PFSK-1 (cell line): ENCODE data around the gene VSIG10.

ENCODE experiments used
- FOXP2 ChIP-seq: optimal IDR thresholded peaks from 2 replicates; pipeline ENCODE3; 2011; ENCODE audit warnings: borderline replicate concordance, control low read depth, inconsistent platforms; ENCODE audit not compliant: insufficient read depth; ENCODE audit errors: extremely low read length, extremely low read depth
- POLR2AphosphoS5 ChIP-seq: IDR thresholded peaks from 2 replicates; pipeline ENCODE4 v1.6.1; 2012; ENCODE audit warnings: low read depth, mild to moderate bottlenecking, control low read depth, low read length, moderate library complexity
- REST ChIP-seq, 2 experiments: IDR thresholded peaks; 2 replicates each; pipeline versions ENCODE4 v1.6.1 to v1.8.0; 2011 to 2012; ENCODE audit warnings: low read depth in 2 of 2, low read length in 2 of 2, control low read depth in 1 of 2, inconsistent platforms in 1 of 2, mild to moderate bottlenecking in 1 of 2, moderate library complexity in 1 of 2; ENCODE audit not compliant: insufficient read depth in 1 of 2
- SIN3A ChIP-seq: IDR thresholded peaks from 2 replicates; pipeline ENCODE4 v1.6.1; 2012; ENCODE audit warnings: mild to moderate bottlenecking, low read length, moderate library complexity, borderline replicate concordance; ENCODE audit not compliant: insufficient read depth
- TAF1 ChIP-seq: IDR thresholded peaks from 2 replicates; pipeline ENCODE4 v1.6.1; 2012; ENCODE audit warnings: low read length, control low read depth, borderline replicate concordance; ENCODE audit not compliant: insufficient read depth

VSIG10 gene

DNA sequence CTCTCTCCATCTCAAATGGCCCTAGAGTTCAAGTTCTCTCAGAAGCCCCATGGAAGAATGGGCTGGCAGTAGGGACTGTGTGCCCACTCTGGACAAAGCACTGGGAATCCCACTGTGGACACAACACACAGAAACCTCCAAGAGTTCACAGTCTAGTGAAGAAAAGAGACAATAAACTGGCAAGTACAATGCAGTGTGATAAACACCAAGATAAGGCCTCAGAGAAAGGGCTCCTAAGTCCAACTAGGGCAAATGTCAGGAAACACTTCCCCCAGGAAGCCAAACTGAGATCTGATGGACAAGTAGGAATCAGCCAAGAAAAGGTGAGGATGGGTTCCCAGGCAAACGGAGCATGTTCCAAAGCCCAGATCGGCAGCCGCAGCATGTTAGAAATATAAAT, 5.4 kb downstream of the VSIG10 start:
- TF ChIP-seq FOXP2: no peak
- TF ChIP-seq REST (IDR thresholded peaks at IDR 0.05; ENCODE audit: insufficient read depth in 1 of 2, low read depth in 2 of 2, low read length in 2 of 2): no peak
- no peak for TF ChIP-seq TAF1
- no peak for TF ChIP-seq SIN3A
- no peak for TF ChIP-seq POLR2AphosphoS5

GRCh38 chr12:118094039-118094438, 9.8 kb downstream of the VSIG10 start:
- TF ChIP-seq TAF1 (no peak), REST (IDR thresholded peaks at IDR 0.05; ENCODE audit: insufficient read depth in 1 of 2, low read depth in 2 of 2, low read length in 2 of 2) (no peak), POLR2AphosphoS5 (no peak), SIN3A (no peak), FOXP2 (no peak)

DNA sequence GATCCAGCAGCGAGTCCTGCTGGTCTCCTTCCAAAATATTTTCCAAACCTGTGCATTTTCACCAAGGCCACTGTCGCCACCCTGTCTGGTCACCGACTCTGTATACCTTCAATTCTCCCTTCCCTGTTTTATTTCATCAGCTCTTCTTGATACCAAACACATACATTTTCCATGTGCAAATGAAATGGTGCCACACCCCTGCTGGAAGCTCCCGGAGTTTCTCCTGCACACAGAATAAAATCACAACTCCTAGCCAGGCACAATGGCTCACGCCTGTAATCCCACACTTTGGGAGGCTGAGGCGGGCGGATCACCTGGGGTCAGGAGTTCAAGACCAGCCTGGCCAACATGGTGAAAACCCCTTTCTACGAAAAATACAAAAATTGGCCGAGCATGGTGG, 14.0 kb downstream of the VSIG10 start:
- no peak for TF ChIP-seq SIN3A
- no peak for TF ChIP-seq TAF1
- TF ChIP-seq FOXP2: no peak
- no peak for TF ChIP-seq REST (IDR thresholded peaks at IDR 0.05; ENCODE audit: insufficient read depth in 1 of 2, low read depth in 2 of 2, low read length in 2 of 2)

DNA sequence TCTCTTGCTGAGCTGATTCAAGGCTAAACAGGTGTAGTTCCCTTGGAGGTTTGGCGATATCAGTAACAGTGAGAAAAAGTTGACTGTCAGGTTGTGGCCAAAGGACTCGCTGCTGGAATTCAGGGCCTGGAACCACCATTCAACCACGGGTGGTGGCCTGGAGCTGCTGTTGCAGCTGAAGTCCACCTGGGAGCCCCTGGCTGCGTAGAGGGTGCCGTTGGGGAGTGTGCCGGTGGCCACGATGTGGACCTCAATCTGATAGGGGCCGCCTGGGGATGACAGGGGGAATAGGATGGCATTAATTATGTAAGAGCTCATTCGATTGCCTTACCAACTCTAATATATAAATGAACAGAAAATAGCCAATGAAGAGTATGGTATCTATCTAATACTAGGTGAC, 21.6 kb downstream of the VSIG10 start:
- TF ChIP-seq SIN3A (no peak), POLR2AphosphoS5 (no peak), FOXP2 (no peak), TAF1 (no peak), REST (IDR thresholded peaks at IDR 0.05; ENCODE audit: insufficient read depth in 1 of 2, low read depth in 2 of 2, low read length in 2 of 2) (no peak)

GRCh38 chr12:118073768-118074167, 30.0 kb downstream of the VSIG10 start:
- no peak for TF ChIP-seq POLR2AphosphoS5
- TF ChIP-seq TAF1: no peak
- no peak for TF ChIP-seq FOXP2
- TF ChIP-seq SIN3A: no peak
- TF ChIP-seq REST (IDR thresholded peaks at IDR 0.05; ENCODE audit: insufficient read depth in 1 of 2, low read depth in 2 of 2, low read length in 2 of 2): no peak
